PC-3 (cell line): ENCODE data around the gene ACOT8.

Experiments used
- EZH2 ChIP-seq: fragments of 300-600 bp; sonication (generic); IDR thresholded peaks from one replicate; pipeline ENCODE4 v1.6.1; 2017; ENCODE audit warnings: antibody characterized with exemption, mild to moderate bottlenecking, low read length; ENCODE audit not compliant: unreplicated experiment
- EZH2phosphoT487 ChIP-seq: fragments of 300-600 bp; sonication (generic); IDR thresholded peaks from 2 replicates; pipeline ENCODE4 v1.6.1; 2018; ENCODE audit warnings: mild to moderate bottlenecking, antibody characterized with exemption, low read length, borderline replicate concordance
- TF ChIP-seq, protein P1 (sequence below): fragments of 300-600 bp; sonication (generic); conservative IDR thresholded peaks from 2 replicates; pipeline ENCODE4 v1.5.1; 2017; ENCODE audit warnings: antibody characterized with exemption, low read depth, mild to moderate bottlenecking, low read length

DNA sequence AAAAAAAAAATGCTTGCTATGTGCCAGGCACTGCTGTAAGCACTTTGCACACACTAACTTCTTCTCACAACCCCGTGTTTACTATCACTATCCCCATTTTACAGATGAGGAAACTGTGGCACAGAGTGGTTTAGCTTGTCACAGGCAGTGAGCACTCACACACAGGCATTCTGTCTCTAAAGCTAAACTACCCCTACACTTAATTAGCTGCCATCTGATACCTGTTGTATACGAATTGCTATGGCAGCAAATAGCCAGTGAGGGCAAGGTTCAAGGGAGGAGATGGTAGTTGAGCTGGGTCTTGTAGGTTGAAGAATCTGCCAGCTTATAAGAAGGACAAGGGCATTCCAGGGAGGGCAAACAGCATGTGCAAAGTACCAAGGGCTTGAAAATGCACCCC is 35.2 kb downstream of the ACOT8 start:
- TF ChIP-seq, protein P1, sequence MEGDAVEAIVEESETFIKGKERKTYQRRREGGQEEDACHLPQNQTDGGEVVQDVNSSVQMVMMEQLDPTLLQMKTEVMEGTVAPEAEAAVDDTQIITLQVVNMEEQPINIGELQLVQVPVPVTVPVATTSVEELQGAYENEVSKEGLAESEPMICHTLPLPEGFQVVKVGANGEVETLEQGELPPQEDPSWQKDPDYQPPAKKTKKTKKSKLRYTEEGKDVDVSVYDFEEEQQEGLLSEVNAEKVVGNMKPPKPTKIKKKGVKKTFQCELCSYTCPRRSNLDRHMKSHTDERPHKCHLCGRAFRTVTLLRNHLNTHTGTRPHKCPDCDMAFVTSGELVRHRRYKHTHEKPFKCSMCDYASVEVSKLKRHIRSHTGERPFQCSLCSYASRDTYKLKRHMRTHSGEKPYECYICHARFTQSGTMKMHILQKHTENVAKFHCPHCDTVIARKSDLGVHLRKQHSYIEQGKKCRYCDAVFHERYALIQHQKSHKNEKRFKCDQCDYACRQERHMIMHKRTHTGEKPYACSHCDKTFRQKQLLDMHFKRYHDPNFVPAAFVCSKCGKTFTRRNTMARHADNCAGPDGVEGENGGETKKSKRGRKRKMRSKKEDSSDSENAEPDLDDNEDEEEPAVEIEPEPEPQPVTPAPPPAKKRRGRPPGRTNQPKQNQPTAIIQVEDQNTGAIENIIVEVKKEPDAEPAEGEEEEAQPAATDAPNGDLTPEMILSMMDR, result no peak
- no peak for TF ChIP-seq EZH2phosphoT487
- no peak for TF ChIP-seq EZH2
